T-cell (primary cell): ENCODE measurements around the gene RAG2. TPM values are rescaled to one million over a fixed set of nuclear protein-coding genes. Genes with fewer than 3 reads are reported as not detected.

Experiments
- ATAC-seq, 4 experiments: fragments of 200-7000 bp in 3 of 4; fragments of 150-1000 bp in 1 of 4; cut with Tn5 transposase; replicated peaks in 1 of 4; 1 replicate in 3 of 4; 2 replicates in 1 of 4; pipeline ENCODE4 v1.10.0; 2021; ENCODE audit warnings: moderate library complexity in 3 of 4, mild to moderate bottlenecking in 2 of 4, moderate number of reproducible peaks in 1 of 4
- CTCF ChIA-PET, 2 donors: fragments of 300-600 bp; sonication (Branson Sonifier 250); formaldehyde crosslinking; loops; one replicate each; lab custom pipeline; 2022; ENCODE audit warnings: antibody characterized with exemption in 2 of 2; lab: Charles Lee
- POLR2A ChIA-PET, 2 donors: fragments of 300-600 bp; sonication (Branson Sonifier 250); formaldehyde crosslinking; loops; one replicate each; lab custom pipeline; 2022; ENCODE audit warnings: antibody characterized with exemption in 2 of 2; lab: Charles Lee
- DNase-seq, 35 experiments: peaks; one replicate each; pipeline versions ENCODE4 v3.0.0 to v3.0.0-alpha.2; 2013 to 2023
- H3K27ac ChIP-seq: one replicate; pipeline ENCODE4 v1.5.1; 2013; ENCODE audit warnings: low read length
- H3K27me3 ChIP-seq, 2 experiments: replicated peaks in 1 of 2; 1 replicate in 1 of 2; 2 replicates in 1 of 2; pipeline versions ENCODE4 v1.6.1 to v1.7.0; 2013; ENCODE audit warnings: low read length in 1 of 2, mixed read lengths in 1 of 2; ENCODE audit not compliant: control insufficient read depth in 2 of 2, insufficient read depth in 2 of 2; ENCODE audit errors: extremely low read depth in 1 of 2
- H3K36me3 ChIP-seq, 2 donors: 1 replicate in 1 of 2; 2 replicates in 1 of 2; pipeline versions ENCODE4 v1.6.1 to v1.7.0; 2013; ENCODE audit warnings: low read length in 1 of 2; ENCODE audit not compliant: control insufficient read depth in 2 of 2, insufficient read depth in 1 of 2; ENCODE audit errors: extremely low read depth in 1 of 2
- H3K4me1 ChIP-seq, 2 experiments: 1 replicate in 1 of 2; 2 replicates in 1 of 2; pipeline versions ENCODE4 v1.6.1 to v1.7.0; 2013; ENCODE audit warnings: low read length in 2 of 2, mixed read lengths in 1 of 2; ENCODE audit not compliant: insufficient read depth in 2 of 2, control insufficient read depth in 1 of 2; ENCODE audit errors: extremely low read depth in 1 of 2
- H3K4me3 ChIP-seq, 2 donors: 1 replicate in 1 of 2; 2 replicates in 1 of 2; pipeline versions ENCODE4 v1.5.1 to v1.7.0; 2013; ENCODE audit warnings: mild to moderate bottlenecking in 2 of 2, low read length in 1 of 2, moderate library complexity in 1 of 2; ENCODE audit not compliant: control insufficient read depth in 1 of 2; ENCODE audit errors: extremely low read depth in 1 of 2
- H3K9me3 ChIP-seq: 2 replicates; pipeline ENCODE4 v1.7.0; 2013
- H3K27ac Mint-ChIP-seq, 2 donors: one replicate each; pipeline ENCODE4 v1.8.0; 2020 to 2021; ENCODE audit warnings: mild to moderate bottlenecking in 2 of 2, mixed read lengths in 2 of 2
- H3K27me3 Mint-ChIP-seq, 2 donors: one replicate each; pipeline ENCODE4 v1.8.0; 2021 to 2022; ENCODE audit warnings: mixed read lengths in 2 of 2
- H3K36me3 Mint-ChIP-seq: one replicate; pipeline ENCODE4 v1.8.0; 2021; ENCODE audit warnings: mixed read lengths
- H3K4me1 Mint-ChIP-seq, 3 donors: one replicate each; pipeline ENCODE4 v1.8.0; 2020 to 2022; ENCODE audit warnings: mixed read lengths in 3 of 3, mild to moderate bottlenecking in 1 of 3
- H3K4me3 Mint-ChIP-seq, 3 donors: one replicate each; pipeline ENCODE4 v1.8.0; 2020 to 2022; ENCODE audit warnings: mild to moderate bottlenecking in 3 of 3, mixed read lengths in 3 of 3, moderate library complexity in 3 of 3
- H3K9me3 Mint-ChIP-seq, 3 donors: one replicate each; pipeline ENCODE4 v1.8.0; 2020 to 2022; ENCODE audit warnings: mixed read lengths in 3 of 3
- WGBS: methylation state at CpG from one replicate; pipeline ENCODE4 v1.1.5; 2013; ENCODE audit warnings: missing lambda C conversion rate; ENCODE audit not compliant: insufficient coverage; 5-methylcytosine and 5-hydroxymethylcytosine counted together
- total RNA-seq, 35 experiments: library from RNA in 6 of 35; stranded (reverse) in 6 of 35; fragments of 120-200 nt in 1 of 35; gene quantifications; one replicate each; pipeline versions ENCODE4 v1.2.1 to v1.2.4 and lab custom pipeline; 2013 to 2026

The RAG2 gene
- total RNA-seq, 5 donors from 2014 or later (not counting 1 experiment from before 2014, with no cell fraction given) = not detected

- ChIA-PET CTCF (no interaction called here), POLR2A (no interaction called here)
- no peak overlapping the region for H3K4me3 ChIP-seq
- WGBS = 100% methylated on average over 4 of the region's 6 CpGs
- no peaks in the 10 kb centered on the region for H3K9me3 ChIP-seq
- no peaks in the 10 kb centered on the region for H3K36me3 Mint-ChIP-seq
- no peak overlapping the region for H3K27ac ChIP-seq
- no peaks in the 10 kb centered on the region for H3K9me3 Mint-ChIP-seq
- H3K27me3 ChIP-seq = no peaks in the 10 kb centered on the region
- no peaks in the 10 kb centered on the region for H3K36me3 ChIP-seq
- ATAC-seq = no peak
- no peak overlapping the region for H3K4me3 Mint-ChIP-seq
- no peaks in the 10 kb centered on the region for H3K4me1 ChIP-seq
- DNase-seq = no peak
- H3K27me3 Mint-ChIP-seq = peaks cover 16 to 18% of the 10 kb centered on the region in 2 donors
- no peaks in the 10 kb centered on the region for H3K4me1 Mint-ChIP-seq
- H3K27ac Mint-ChIP-seq = no peak overlapping the region
These were observed 7.5 kb upstream of the RAG2 start for GRCh38 chr11:36605221-36606216.

DNA sequence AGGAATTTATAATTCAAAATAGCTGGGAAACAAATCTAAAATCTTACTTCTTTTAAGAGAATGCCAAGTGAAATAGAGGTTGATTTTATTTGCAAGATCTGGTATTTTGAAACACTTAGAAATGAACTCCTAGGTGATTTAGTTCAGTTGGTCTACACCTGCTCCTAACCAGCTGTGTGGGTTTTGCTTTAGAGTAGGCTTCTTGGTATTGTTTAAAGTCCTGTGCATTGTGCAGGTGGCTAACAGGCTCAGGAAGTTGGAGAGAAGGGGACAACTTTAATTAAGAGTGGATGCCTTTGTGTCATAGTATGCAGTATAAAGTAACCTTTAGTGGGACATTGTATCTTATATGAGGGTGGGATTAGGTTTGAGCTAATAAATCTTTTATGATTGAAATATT lies 4.1 kb upstream of the RAG2 start:
- H3K27me3 ChIP-seq = peaks cover 0 to 3% of the 10 kb centered on the region in 2 experiments
- H3K4me1 ChIP-seq = no peaks in the 10 kb centered on the region
- ChIA-PET CTCF (interaction anchor here in 1 of 2 donors (1.1 kb wide), 1 partner anchor 9 kb away, joined by 4 read pairs; no protein-coding TSS in a partner anchor), POLR2A (no interaction called here)
- DNase-seq (no peak), ATAC-seq (no peak)
- no peak overlapping the region for H3K4me3 ChIP-seq
- H3K27ac Mint-ChIP-seq = no peak overlapping the region
- no peaks in the 10 kb centered on the region for H3K9me3 ChIP-seq
- H3K4me3 Mint-ChIP-seq = no peak overlapping the region
- H3K4me1 Mint-ChIP-seq = no peaks in the 10 kb centered on the region
- no peaks in the 10 kb centered on the region for H3K9me3 Mint-ChIP-seq
- H3K36me3 ChIP-seq = no peaks in the 10 kb centered on the region
- H3K27ac ChIP-seq = no peak overlapping the region
- no peaks in the 10 kb centered on the region for H3K36me3 Mint-ChIP-seq
- peaks cover 8 to 23% of the 10 kb centered on the region in 2 donors for H3K27me3 Mint-ChIP-seq

GRCh38 chr11:36601155-36601554 lies 3.1 kb upstream of the RAG2 start:
- Mint-ChIP-seq H3K36me3 (no peaks in the 10 kb centered on the region), H3K4me1 (no peaks in the 10 kb centered on the region), H3K9me3 (no peaks in the 10 kb centered on the region), H3K4me3 (no peak overlapping the region), H3K27me3 (peaks cover 10 to 27% of the 10 kb centered on the region in 2 donors), H3K27ac (no peak overlapping the region)
- DNase-seq (no peak), ATAC-seq (no peak)
- H3K4me1 ChIP-seq = no peaks in the 10 kb centered on the region
- no peaks in the 10 kb centered on the region for H3K9me3 ChIP-seq
- no peak overlapping the region for H3K4me3 ChIP-seq
- CTCF ChIA-PET = no interaction called here
- H3K27ac ChIP-seq = no peak overlapping the region
- H3K27me3 ChIP-seq = peaks cover 0 to 3% of the 10 kb centered on the region in 2 experiments
- no peaks in the 10 kb centered on the region for H3K36me3 ChIP-seq
- POLR2A ChIA-PET = no interaction called here
- 40% methylated on average over 1 of the region's 2 CpGs for WGBS

- no peak overlapping the region for H3K4me3 Mint-ChIP-seq
- ChIA-PET POLR2A (no interaction called here), CTCF (no interaction called here)
- 87% methylated on average over 4 of the region's 7 CpGs for WGBS
- no peaks in the 10 kb centered on the region for H3K36me3 ChIP-seq
- H3K36me3 Mint-ChIP-seq = no peaks in the 10 kb centered on the region
- H3K27ac ChIP-seq = no peak overlapping the region
- peaks cover 0 to 3% of the 10 kb centered on the region in 2 experiments for H3K27me3 ChIP-seq
- H3K4me1 Mint-ChIP-seq = peaks cover 0 to 5% (median 2%) of the 10 kb centered on the region in 3 donors
- ATAC-seq (no peak), DNase-seq (no peak)
- H3K4me1 ChIP-seq = peaks cover 0 to 5% of the 10 kb centered on the region in 2 experiments
- no peak overlapping the region for H3K4me3 ChIP-seq
- no peak overlapping the region for H3K27ac Mint-ChIP-seq
- no peaks in the 10 kb centered on the region for H3K9me3 ChIP-seq
- no peaks in the 10 kb centered on the region for H3K9me3 Mint-ChIP-seq
- H3K27me3 Mint-ChIP-seq = peaks cover 17 to 31% of the 10 kb centered on the region in 2 donors
These were observed 2.1 kb upstream of the RAG2 start for GRCh38 chr11:36600180-36600579.

GRCh38 chr11:36596880-36597279 lies 1.2 kb downstream of the RAG2 start:
- H3K4me1 Mint-ChIP-seq = peaks cover 8 to 16% (median 16%) of the 10 kb centered on the region in 3 donors

GRCh38 chr11:36594316-36594989 lies 3.6 kb downstream of the RAG2 start, which contains the start of gene IFTAP:
IFTAP (plus strand) TSS chr11:36594502; CDS start chr11:36610104, 15,602 bp downstream.
- H3K9me3 ChIP-seq = no peaks in the 10 kb centered on the region
- peaks cover 7 to 8% of the 10 kb centered on the region in 2 experiments for H3K4me1 ChIP-seq
- peak within 1 kb of the TSS; percentile 56 to 95 for H3K4me3 ChIP-seq
- H3K27me3 ChIP-seq = peaks cover 0 to 5% of the 10 kb centered on the region in 2 experiments
- WGBS = 4% methylated on average over 25 of the region's 29 CpGs
- CTCF ChIA-PET = no interaction called here
- no peak within 1 kb of the TSS for H3K27ac Mint-ChIP-seq
- DNase-seq (peak in 10 of 35 experiments; percentile 1 to 49 (median 6)), ATAC-seq (peak; percentile 58 to 91 (median 78))
- POLR2A ChIA-PET = no interaction called here
- peak within 1 kb of the TSS; percentile 90 to 93 (median 91) for H3K4me3 Mint-ChIP-seq
- peaks cover 37 to 48% of the 10 kb centered on the region in 2 donors for H3K27me3 Mint-ChIP-seq
- H3K9me3 Mint-ChIP-seq = no peaks in the 10 kb centered on the region
- H3K4me1 Mint-ChIP-seq = peaks cover 8 to 16% (median 16%) of the 10 kb centered on the region in 3 donors
- no peak within 1 kb of the TSS for H3K27ac ChIP-seq
- no peaks in the 10 kb centered on the region for H3K36me3 Mint-ChIP-seq
- no peaks in the 10 kb centered on the region for H3K36me3 ChIP-seq

More at GRCh38 chr11:36596880-36597279, 1.2 kb downstream of the RAG2 start:
- Histone ChIP-seq H3K27me3 (peaks cover 0 to 8% of the 10 kb centered on the region in 2 experiments), H3K4me3 (no peak overlapping the region), H3K9me3 (no peaks in the 10 kb centered on the region), H3K36me3 (no peaks in the 10 kb centered on the region), H3K4me1 (peaks cover 7 to 8% of the 10 kb centered on the region in 2 experiments), H3K27ac (no peak overlapping the region)
- no peak overlapping the region for H3K4me3 Mint-ChIP-seq
- ATAC-seq (no peak), DNase-seq (no peak)
- H3K9me3 Mint-ChIP-seq = no peaks in the 10 kb centered on the region
- no peak overlapping the region for H3K27ac Mint-ChIP-seq
- H3K27me3 Mint-ChIP-seq = peaks cover 35 to 42% of the 10 kb centered on the region in 2 donors
- no peaks in the 10 kb centered on the region for H3K36me3 Mint-ChIP-seq
- CTCF ChIA-PET = no interaction called here
- POLR2A ChIA-PET = no interaction called here
